Ovary (tissue), 3 donors: ENCODE measurements around the gene AMOTL2.

ENCODE experiments used
- POLR2A ChIP-seq: fragments of 450-650 bp; IDR thresholded peaks from one replicate; pipeline ENCODE4 v1.6.1; 2017; ENCODE audit warnings: antibody characterized with exemption, mild to moderate bottlenecking, moderate library complexity
- TF ChIP-seq, protein P1 (sequence below), 3 donors: fragments of 450-650 bp in 2 of 3; fragments of 200-600 bp in 1 of 3; IDR thresholded peaks; one replicate each; pipeline versions ENCODE4 v1.5.1 to v1.8.0; 2016 to 2022; ENCODE audit warnings: antibody characterized with exemption in 3 of 3, mild to moderate bottlenecking in 1 of 3
- donor health status: DM: no; HTN: no; CAD: no.

- TF ChIP-seq, protein P1, sequence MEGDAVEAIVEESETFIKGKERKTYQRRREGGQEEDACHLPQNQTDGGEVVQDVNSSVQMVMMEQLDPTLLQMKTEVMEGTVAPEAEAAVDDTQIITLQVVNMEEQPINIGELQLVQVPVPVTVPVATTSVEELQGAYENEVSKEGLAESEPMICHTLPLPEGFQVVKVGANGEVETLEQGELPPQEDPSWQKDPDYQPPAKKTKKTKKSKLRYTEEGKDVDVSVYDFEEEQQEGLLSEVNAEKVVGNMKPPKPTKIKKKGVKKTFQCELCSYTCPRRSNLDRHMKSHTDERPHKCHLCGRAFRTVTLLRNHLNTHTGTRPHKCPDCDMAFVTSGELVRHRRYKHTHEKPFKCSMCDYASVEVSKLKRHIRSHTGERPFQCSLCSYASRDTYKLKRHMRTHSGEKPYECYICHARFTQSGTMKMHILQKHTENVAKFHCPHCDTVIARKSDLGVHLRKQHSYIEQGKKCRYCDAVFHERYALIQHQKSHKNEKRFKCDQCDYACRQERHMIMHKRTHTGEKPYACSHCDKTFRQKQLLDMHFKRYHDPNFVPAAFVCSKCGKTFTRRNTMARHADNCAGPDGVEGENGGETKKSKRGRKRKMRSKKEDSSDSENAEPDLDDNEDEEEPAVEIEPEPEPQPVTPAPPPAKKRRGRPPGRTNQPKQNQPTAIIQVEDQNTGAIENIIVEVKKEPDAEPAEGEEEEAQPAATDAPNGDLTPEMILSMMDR (IDR thresholded peaks at IDR 0.05) = no peak
- TF ChIP-seq POLR2A = no peak
Observed at GRCh38 chr3:134404366-134404885, 30.2 kb upstream of the AMOTL2 start.
